H9 (cell line): ENCODE measurements around the gene GPRC5D. TPM values are rescaled to one million over a fixed set of nuclear protein-coding genes. Genes with fewer than 3 reads are reported as not detected.

Experiments used
- DNase-seq: peaks from one replicate; pipeline ENCODE4 v3.0.0-alpha.2; 2017
- H2AFZ ChIP-seq: one replicate; pipeline ENCODE4 v1.6.1; 2013; ENCODE audit warnings: mild to moderate bottlenecking, low read length, control low read depth, moderate library complexity
- H2AK5ac ChIP-seq: 2 replicates; pipeline ENCODE4 v1.6.1; 2013; ENCODE audit warnings: low read length, control low read depth, mixed read lengths; ENCODE audit not compliant: insufficient read length
- H2BK120ac ChIP-seq: one replicate; pipeline ENCODE4 v1.6.1; 2013; ENCODE audit warnings: low read depth, mild to moderate bottlenecking, low read length, control low read depth, inconsistent platforms; ENCODE audit not compliant: poor library complexity, severe bottlenecking
- H2BK12ac ChIP-seq: 2 replicates; pipeline ENCODE4 v1.6.1; 2013; ENCODE audit warnings: low read length, control low read depth, mixed read lengths, low read depth; ENCODE audit not compliant: insufficient read length
- H2BK15ac ChIP-seq: 2 replicates; pipeline ENCODE4 v1.6.1; 2013; ENCODE audit warnings: low read depth, low read length, control low read depth
- H2BK20ac ChIP-seq: one replicate; pipeline ENCODE4 v1.6.1; 2013; ENCODE audit warnings: low read depth, mild to moderate bottlenecking, low read length, control low read depth, inconsistent platforms; ENCODE audit not compliant: poor library complexity, severe bottlenecking
- H2BK5ac ChIP-seq: 2 replicates; pipeline ENCODE4 v1.6.1; 2013; ENCODE audit warnings: low read length, control low read depth, mixed read lengths; ENCODE audit not compliant: insufficient read length
- H3K14ac ChIP-seq: 2 replicates; pipeline ENCODE4 v1.6.1; 2013; ENCODE audit warnings: low read length, control low read depth; ENCODE audit not compliant: insufficient read depth
- H3K18ac ChIP-seq: 2 replicates; pipeline ENCODE4 v1.6.1; 2013; ENCODE audit warnings: low read depth, mild to moderate bottlenecking, mixed read lengths, low read length, control low read depth; ENCODE audit not compliant: insufficient read length
- H3K23ac ChIP-seq: 2 replicates; pipeline ENCODE4 v1.6.1; 2013; ENCODE audit warnings: low read length, control low read depth, mixed read lengths, low read depth; ENCODE audit not compliant: insufficient read length
- H3K23me2 ChIP-seq: 2 replicates; pipeline ENCODE4 v1.6.1; 2013; ENCODE audit warnings: low read depth, mild to moderate bottlenecking, mixed read lengths, low read length, control low read depth; ENCODE audit not compliant: insufficient read length, poor library complexity, severe bottlenecking
- H3K27ac ChIP-seq: 2 replicates; pipeline ENCODE4 v1.5.1; 2013; ENCODE audit warnings: low read length, control low read depth, mixed read lengths, low read depth; ENCODE audit not compliant: insufficient read length
- H3K27me3 ChIP-seq: 2 replicates; pipeline ENCODE4 v1.6.1; 2013; ENCODE audit warnings: low read length, control low read depth, inconsistent platforms; ENCODE audit not compliant: insufficient read depth
- H3K4ac ChIP-seq: 2 replicates; pipeline ENCODE4 v1.6.1; 2013; ENCODE audit warnings: low read depth, mild to moderate bottlenecking, control low read depth, inconsistent platforms, low read length, moderate library complexity
- H3K4me1 ChIP-seq: 2 replicates; pipeline ENCODE4 v1.6.1; 2013; ENCODE audit warnings: low read length, control low read depth, inconsistent platforms; ENCODE audit not compliant: insufficient read depth
- H3K4me2 ChIP-seq: 2 replicates; pipeline ENCODE4 v1.6.1; 2013; ENCODE audit warnings: low read length, control low read depth, mixed read lengths; ENCODE audit not compliant: insufficient read length, insufficient read depth
- H3K56ac ChIP-seq: 2 replicates; pipeline ENCODE4 v1.6.1; 2013; ENCODE audit warnings: low read depth, mild to moderate bottlenecking, mixed read lengths, low read length, control low read depth; ENCODE audit not compliant: insufficient read length
- H3K79me1 ChIP-seq: 2 replicates; pipeline ENCODE4 v1.6.1; 2013; ENCODE audit warnings: low read depth, mild to moderate bottlenecking, moderate library complexity, low read length, control low read depth, inconsistent platforms; ENCODE audit not compliant: insufficient read depth, poor library complexity, severe bottlenecking
- H3K79me2 ChIP-seq: 2 replicates; pipeline ENCODE4 v1.6.1; 2013; ENCODE audit warnings: low read length, control low read depth, inconsistent platforms; ENCODE audit not compliant: insufficient read depth
- H3K9ac ChIP-seq: 2 replicates; pipeline ENCODE4 v1.6.1; 2013; ENCODE audit warnings: low read length, control low read depth, mixed read lengths; ENCODE audit not compliant: insufficient read length; ENCODE audit errors: extremely low read depth
- H3K9me3 ChIP-seq: one replicate; pipeline ENCODE4 v1.6.1; 2013; ENCODE audit warnings: low read depth, low read length, inconsistent platforms; ENCODE audit not compliant: control insufficient read depth
- H3T11ph ChIP-seq: one replicate; pipeline ENCODE4 v1.6.1; 2013; ENCODE audit warnings: mild to moderate bottlenecking, low read length, control low read depth, inconsistent platforms
- H4K20me1 ChIP-seq: one replicate; pipeline ENCODE4 v1.6.1; 2013; ENCODE audit not compliant: control insufficient read depth, insufficient read length, insufficient read depth
- H4K5ac ChIP-seq: 2 replicates; pipeline ENCODE4 v1.6.1; 2013; ENCODE audit warnings: low read depth, mild to moderate bottlenecking, mixed read lengths, low read length, control low read depth; ENCODE audit not compliant: insufficient read length
- H4K8ac ChIP-seq: replicated peaks from 2 replicates; pipeline ENCODE4 v1.6.1; 2013; ENCODE audit warnings: low read length, control low read depth, mixed read lengths, low read depth; ENCODE audit not compliant: insufficient read length
- H4K91ac ChIP-seq: 2 replicates; pipeline ENCODE4 v1.6.1; 2013; ENCODE audit warnings: low read depth, mild to moderate bottlenecking, moderate library complexity, mixed read lengths, low read length, control low read depth; ENCODE audit not compliant: insufficient read length
- H3K27ac Mint-ChIP-seq, 3 experiments: 2 replicates in 2 of 3; 3 replicates in 1 of 3; pipeline ENCODE4 v1.8.0; 2020 to 2021; ENCODE audit warnings: mixed read lengths in 3 of 3, mild to moderate bottlenecking in 1 of 3, moderate library complexity in 1 of 3
- H3K27me3 Mint-ChIP-seq: 2 replicates; pipeline ENCODE4 v1.8.0; 2021; ENCODE audit warnings: low read depth, mild to moderate bottlenecking, moderate library complexity, mixed read lengths
- H3K36me3 Mint-ChIP-seq, 3 experiments: 2 replicates in 2 of 3; 3 replicates in 1 of 3; pipeline ENCODE4 v1.8.0; 2020 to 2021; ENCODE audit warnings: low read depth in 3 of 3, mixed read lengths in 3 of 3; ENCODE audit not compliant: insufficient read depth in 1 of 3
- H3K4me1 Mint-ChIP-seq, 2 experiments: 2 replicates each; pipeline ENCODE4 v1.8.0; 2020; ENCODE audit warnings: mixed read lengths in 2 of 2
- H3K4me3 Mint-ChIP-seq, 2 experiments: 2 replicates in 1 of 2; 3 replicates in 1 of 2; pipeline ENCODE4 v1.8.0; 2020 to 2021; ENCODE audit warnings: mild to moderate bottlenecking in 2 of 2, mixed read lengths in 2 of 2, moderate library complexity in 1 of 2
- H3K9me3 Mint-ChIP-seq, 2 experiments: 2 replicates in 1 of 2; 3 replicates in 1 of 2; pipeline ENCODE4 v1.8.0; 2020; ENCODE audit warnings: mild to moderate bottlenecking in 2 of 2, mixed read lengths in 2 of 2, moderate library complexity in 1 of 2
- CTCF ChIP-seq: fragments of 200-600 bp; sonication (generic); conservative IDR thresholded peaks from 3 replicates; pipeline ENCODE4 v1.8.0; 2021; ENCODE audit warnings: antibody characterized with exemption, mild to moderate bottlenecking
- WGBS: extraction: QIAGEN DNeasy Blood & Tissue Kit; methylation state at CpG from one replicate; pipeline ENCODE4 v1.1.7; 2013; ENCODE audit warnings: missing lambda C conversion rate, low lambda C conversion rate, mixed read lengths; ENCODE audit not compliant: insufficient read length; ENCODE audit errors: extremely low coverage; 5-methylcytosine and 5-hydroxymethylcytosine counted together
- total RNA-seq: library from RNA; stranded (reverse); gene quantifications from 2 replicates; pipeline ENCODE4 v1.2.1, GENCODE V29; 2021

The GPRC5D gene
- total RNA-seq, 1 experiment from 2014 or later = not detected

GRCh38 chr12:12927211-12928079 is 24.5 kb downstream of the GPRC5D start:
- no peak overlapping the region; a peak in 1 of 7 replicates for H3K27ac Mint-ChIP-seq
- H2BK120ac ChIP-seq = no peak overlapping the region
- WGBS = no CpG with 5 or more reads among the region's 27 CpGs
- no peaks in the 10 kb centered on the region; the same call in 1 of the 2 replicates for H3K27me3 Mint-ChIP-seq
- no peak overlapping the region for H4K8ac ChIP-seq
- H3K4me1 Mint-ChIP-seq = peaks cover 0 to 1% of the 10 kb centered on the region in 2 experiments; a peak in 3 of 4 replicates
- H2AK5ac ChIP-seq = no peak overlapping the region
- no peak overlapping the region for H4K91ac ChIP-seq
- no peak overlapping the region for H2BK5ac ChIP-seq
- H3K36me3 Mint-ChIP-seq = peaks cover 0 to 10% (median 6%) of the 10 kb centered on the region in 3 experiments; a peak in 3 of 7 replicates
- no peak overlapping the region for H3K27ac ChIP-seq
- no peaks in the 10 kb centered on the region; the same call in 1 of the 2 replicates for H3K4me1 ChIP-seq
- H3K9ac ChIP-seq = peak overlapping the region; percentile 61
- no peak overlapping the region for H3K4ac ChIP-seq
- H3K56ac ChIP-seq = no peak overlapping the region
- no peak overlapping the region for H3K23ac ChIP-seq
- H3K9me3 Mint-ChIP-seq = peaks cover 6 to 10% of the 10 kb centered on the region in 2 experiments; a peak in 4 of 5 replicates
- H4K20me1 ChIP-seq = no peaks in the 10 kb centered on the region
- H3K79me2 ChIP-seq = no peaks in the 10 kb centered on the region
- H3T11ph ChIP-seq = no peak overlapping the region
- no peak overlapping the region for H3K14ac ChIP-seq
- no peaks in the 10 kb centered on the region for H3K9me3 ChIP-seq
- peak overlapping the region; percentile 7 for H3K4me2 ChIP-seq
- no peak for TF ChIP-seq CTCF
- H2AFZ ChIP-seq = no peak overlapping the region
- no peaks in the 10 kb centered on the region for H3K27me3 ChIP-seq
- no peak overlapping the region for H2BK12ac ChIP-seq
- H3K79me1 ChIP-seq = no peaks in the 10 kb centered on the region
- H3K4me3 Mint-ChIP-seq = peak overlapping the region; percentile 43 to 74; a peak in 3 of 5 replicates
- no peaks in the 10 kb centered on the region for H3K23me2 ChIP-seq
- DNase-seq = no peak
- no peak overlapping the region for H2BK20ac ChIP-seq
- H4K5ac ChIP-seq = no peak overlapping the region
- no peak overlapping the region for H3K18ac ChIP-seq
- H2BK15ac ChIP-seq = no peak overlapping the region
